Ammon's horn (tissue), 1 donor: ENCODE results near the gene SPTBN1.
A peak's percentile ranks its signal among the peaks of the same experiment; 100 is the strongest.
"Not testable (repeated sequence)": the region's sequence is repeated elsewhere in the genome, so short reads cannot be mapped to it uniquely, and the experiment has no call there.

Experiments used
- DNase-seq: peaks from one replicate; pipeline ENCODE4 v3.0.0-alpha.2; 2016; ENCODE audit warnings: low spot score

SPTBN1 gene

GRCh38 chr2:54528311-54528955 is 72.3 kb downstream of the SPTBN1 start:
- DNase-seq, result no peak

- not testable (repeated sequence) for DNase-seq
These were observed 73.4 kb downstream of the SPTBN1 start for GRCh38 chr2:54529518-54529917.

- no peak for DNase-seq
These were observed 73.8 kb downstream of the SPTBN1 start for GRCh38 chr2:54529935-54530334.

- DNase-seq, result no peak
These were observed 75.4 kb downstream of the SPTBN1 start for GRCh38 chr2:54531558-54531957.

GRCh38 chr2:54534221-54534620 is 78.1 kb downstream of the SPTBN1 start:
- DNase-seq, result no peak

GRCh38 chr2:54534625-54535024 is 78.5 kb downstream of the SPTBN1 start:
- DNase-seq, result no peak

- DNase-seq, result peak; percentile 39
These were observed 79.6 kb downstream of the SPTBN1 start for GRCh38 chr2:54535599-54536195.

GRCh38 chr2:54536720-54537119 is 80.6 kb downstream of the SPTBN1 start:
- DNase-seq, result no peak

GRCh38 chr2:54538537-54538936 is 82.4 kb downstream of the SPTBN1 start:
- DNase-seq, result no peak

GRCh38 chr2:54539683-54540082 is 83.6 kb downstream of the SPTBN1 start:
- DNase-seq, result no peak

- DNase-seq, result no peak
These were observed 84.1 kb downstream of the SPTBN1 start for GRCh38 chr2:54540194-54540593.

- DNase-seq, result no peak
These were observed 85.9 kb downstream of the SPTBN1 start for GRCh38 chr2:54541995-54542394.

- no peak for DNase-seq
These were observed 87.7 kb downstream of the SPTBN1 start for GRCh38 chr2:54543733-54544396.

GRCh38 chr2:54545702-54546450 is 89.7 kb downstream of the SPTBN1 start:
- no peak for DNase-seq

- DNase-seq, result no peak
These were observed 90.4 kb downstream of the SPTBN1 start for GRCh38 chr2:54546518-54546917.

- no peak for DNase-seq
These were observed 91.0 kb downstream of the SPTBN1 start for GRCh38 chr2:54546923-54547720.

- DNase-seq, result no peak
These were observed 93.3 kb downstream of the SPTBN1 start for GRCh38 chr2:54549430-54549829.

GRCh38 chr2:54549917-54550518 is 93.9 kb downstream of the SPTBN1 start:
- peak; percentile 59 for DNase-seq

GRCh38 chr2:54550547-54550946 is 94.4 kb downstream of the SPTBN1 start:
- DNase-seq, result no peak

- no peak for DNase-seq
These were observed 95.1 kb downstream of the SPTBN1 start for GRCh38 chr2:54551123-54551756.

GRCh38 chr2:54553075-54553474 is 96.9 kb downstream of the SPTBN1 start:
- no peak for DNase-seq
